Endothelial cell of umbilical vein (primary cell): Measurements from ENCODE around the gene SRGAP3.

Experiments used
- EZH2 ChIP-seq: IDR thresholded peaks from 2 replicates; pipeline ENCODE4 v1.6.1; 2012; ENCODE audit warnings: borderline replicate concordance, low read depth, mild to moderate bottlenecking, moderate library complexity, low read length, inconsistent platforms; ENCODE audit not compliant: severe bottlenecking
- GATA2 ChIP-seq: IDR thresholded peaks from 2 replicates; pipeline ENCODE4 v1.7.0; 2011; ENCODE audit warnings: low read depth, mild to moderate bottlenecking, moderate library complexity, mixed read lengths, low read length; ENCODE audit not compliant: insufficient read length, insufficient read depth
- MYC ChIP-seq: IDR thresholded peaks from one replicate; pipeline ENCODE4 v1.6.1; 2011; ENCODE audit warnings: mild to moderate bottlenecking, low read depth, low read length
- POLR2A ChIP-seq: IDR thresholded peaks from 2 replicates; pipeline ENCODE4 v1.6.1; 2012; ENCODE audit warnings: low read depth, mild to moderate bottlenecking, control low read depth, low read length
- POLR2AphosphoS5 ChIP-seq: IDR thresholded peaks from 2 replicates; pipeline ENCODE4 v1.6.1; 2012; ENCODE audit warnings: low read depth, mild to moderate bottlenecking, control low read depth, low read length, moderate library complexity; ENCODE audit not compliant: insufficient read depth
- TF ChIP-seq, protein P1 (sequence below), 2 donors: IDR thresholded peaks; 1 replicate in 1 of 2; 2 replicates in 1 of 2; pipeline ENCODE4 v1.5.1; 2011; ENCODE audit warnings: low read length in 2 of 2, mild to moderate bottlenecking in 2 of 2, moderate library complexity in 2 of 2, control low read depth in 1 of 2, inconsistent platforms in 1 of 2, low read depth in 1 of 2; ENCODE audit not compliant: insufficient read depth in 1 of 2; ENCODE audit errors: extremely low read depth in 1 of 2
- TF ChIP-seq, protein P2 (sequence below): IDR thresholded peaks from 2 replicates; pipeline ENCODE4 v1.6.1; 2011; ENCODE audit not compliant: insufficient read depth, insufficient read length

DNA sequence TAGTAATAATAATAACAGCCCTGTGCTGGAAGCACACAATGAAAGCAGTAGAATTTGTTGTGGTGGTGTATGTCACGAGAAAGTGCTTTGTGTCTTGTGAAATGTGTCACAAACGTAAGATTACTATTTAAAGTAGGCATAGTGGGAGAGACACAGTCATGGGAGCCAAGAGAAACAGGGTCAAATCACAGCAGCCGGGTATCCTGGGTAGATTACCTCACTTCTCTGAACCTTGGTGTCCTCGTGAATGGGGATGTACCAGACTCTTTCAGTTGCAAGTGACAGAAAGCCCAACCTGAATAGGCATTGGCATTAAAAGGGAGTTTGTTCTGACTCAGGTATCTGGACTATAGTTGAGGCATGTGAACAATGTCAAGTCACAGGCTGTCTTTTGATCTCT, 29.1 kb upstream of the SRGAP3 start:
- TF ChIP-seq POLR2A (no peak), GATA2 (no peak), EZH2 (no peak), POLR2AphosphoS5 (no peak), MYC (no peak)
- TF ChIP-seq, protein P1, sequence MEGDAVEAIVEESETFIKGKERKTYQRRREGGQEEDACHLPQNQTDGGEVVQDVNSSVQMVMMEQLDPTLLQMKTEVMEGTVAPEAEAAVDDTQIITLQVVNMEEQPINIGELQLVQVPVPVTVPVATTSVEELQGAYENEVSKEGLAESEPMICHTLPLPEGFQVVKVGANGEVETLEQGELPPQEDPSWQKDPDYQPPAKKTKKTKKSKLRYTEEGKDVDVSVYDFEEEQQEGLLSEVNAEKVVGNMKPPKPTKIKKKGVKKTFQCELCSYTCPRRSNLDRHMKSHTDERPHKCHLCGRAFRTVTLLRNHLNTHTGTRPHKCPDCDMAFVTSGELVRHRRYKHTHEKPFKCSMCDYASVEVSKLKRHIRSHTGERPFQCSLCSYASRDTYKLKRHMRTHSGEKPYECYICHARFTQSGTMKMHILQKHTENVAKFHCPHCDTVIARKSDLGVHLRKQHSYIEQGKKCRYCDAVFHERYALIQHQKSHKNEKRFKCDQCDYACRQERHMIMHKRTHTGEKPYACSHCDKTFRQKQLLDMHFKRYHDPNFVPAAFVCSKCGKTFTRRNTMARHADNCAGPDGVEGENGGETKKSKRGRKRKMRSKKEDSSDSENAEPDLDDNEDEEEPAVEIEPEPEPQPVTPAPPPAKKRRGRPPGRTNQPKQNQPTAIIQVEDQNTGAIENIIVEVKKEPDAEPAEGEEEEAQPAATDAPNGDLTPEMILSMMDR (IDR thresholded peaks at IDR 0.05; ENCODE audit: extremely low read depth in 1 of 2, insufficient read depth in 1 of 2, low read depth in 1 of 2, low read length in 2 of 2), result no peak
- TF ChIP-seq, protein P2, sequence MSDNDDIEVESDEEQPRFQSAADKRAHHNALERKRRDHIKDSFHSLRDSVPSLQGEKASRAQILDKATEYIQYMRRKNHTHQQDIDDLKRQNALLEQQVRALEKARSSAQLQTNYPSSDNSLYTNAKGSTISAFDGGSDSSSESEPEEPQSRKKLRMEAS, result no peak
